Mononuclear cell (primary cell): ENCODE results near the gene FUBP3. TPM values are rescaled to one million over a fixed set of nuclear protein-coding genes. Genes with fewer than 3 reads are reported as not detected.

Source experiments
- H3K27me3 ChIP-seq: 2 replicates; pipeline ENCODE4 v1.6.0; 2011; ENCODE audit warnings: low read length, control low read depth; ENCODE audit not compliant: insufficient read depth
- H3K4me1 ChIP-seq: 2 replicates; pipeline ENCODE4 v1.5.1; 2011; ENCODE audit warnings: mild to moderate bottlenecking, low read length, control low read depth; ENCODE audit not compliant: insufficient read depth
- H3K4me3 ChIP-seq: 2 replicates; pipeline ENCODE4 v1.5.1; 2011; ENCODE audit warnings: mild to moderate bottlenecking, low read length, moderate library complexity
- H3K9me3 ChIP-seq: 2 replicates; pipeline ENCODE4 v1.5.1; 2011; ENCODE audit warnings: low read depth, mild to moderate bottlenecking, control low read depth, low read length
- total RNA-seq: library from RNA; depleted of rRNA; stranded (reverse); fragments of >200 nt; gene quantifications from one replicate; pipeline ENCODE4 v1.2.3, GENCODE V29; 2012

The FUBP3 gene
- total RNA-seq, 1 donor = 20.9 TPM

DNA sequence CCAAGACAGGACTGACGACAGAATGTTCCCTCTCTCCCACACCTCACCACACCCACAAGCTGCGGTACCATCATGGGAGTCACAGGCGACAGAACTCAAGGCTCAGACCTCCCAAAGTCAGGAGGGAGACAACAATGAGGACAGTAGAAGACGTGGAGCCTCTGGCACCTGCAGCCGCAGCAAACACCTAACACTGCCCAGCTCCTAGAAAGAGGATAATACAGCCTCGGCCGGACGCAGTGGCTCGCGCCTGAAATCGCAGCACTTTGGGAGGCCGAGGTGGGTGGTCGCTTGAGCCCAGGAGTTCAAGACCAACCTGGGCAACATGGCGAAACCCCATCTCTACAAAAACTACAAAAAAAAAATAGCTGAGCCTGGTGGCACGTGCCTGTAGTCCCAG, 71.8 kb downstream of the FUBP3 start:
- H3K9me3 ChIP-seq = no peaks in the 10 kb centered on the region
- no peaks in the 10 kb centered on the region for H3K4me1 ChIP-seq
- no peaks in the 10 kb centered on the region for H3K27me3 ChIP-seq
- H3K4me3 ChIP-seq = no peak overlapping the region

DNA sequence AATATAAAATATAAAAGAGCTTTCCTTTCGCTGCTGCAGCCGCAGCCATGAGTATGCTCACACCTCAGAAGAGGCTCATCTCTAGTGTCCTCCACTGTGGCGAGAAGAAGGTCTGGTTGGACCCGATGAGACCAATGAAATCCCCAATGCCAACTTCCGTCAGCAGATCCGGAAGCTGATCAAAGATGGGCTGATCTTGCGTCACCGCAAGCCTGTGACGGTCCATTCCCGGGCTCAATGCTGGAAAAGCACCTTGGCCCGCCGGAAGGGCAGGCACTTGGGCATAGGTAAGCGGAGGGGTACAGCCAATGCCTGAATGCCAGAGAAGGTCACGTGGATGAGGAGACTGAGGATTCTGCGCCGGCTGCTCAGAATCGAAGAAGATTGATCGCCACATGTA, 72.4 kb downstream of the FUBP3 start:
- H3K4me3 ChIP-seq = no peak overlapping the region

DNA sequence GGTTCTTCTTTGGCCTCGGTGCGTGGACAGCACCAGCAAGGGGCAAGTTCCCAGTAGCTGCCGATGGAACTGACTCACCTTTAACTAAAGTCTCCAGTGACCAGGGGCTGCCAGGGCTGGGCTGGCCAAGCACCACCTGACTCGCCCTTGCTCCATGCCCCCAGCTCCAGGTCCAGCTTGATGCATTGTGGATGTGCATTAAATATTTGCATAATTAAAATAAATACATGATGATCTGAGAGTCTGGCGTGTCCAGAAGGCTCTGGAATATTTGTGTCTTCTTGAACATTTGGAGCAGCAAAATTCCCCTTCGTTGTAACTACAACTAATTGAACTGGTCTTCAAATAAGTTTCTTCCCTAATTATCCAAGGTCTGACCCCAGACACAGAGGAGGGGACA, 75.5 kb downstream of the FUBP3 start:
- Histone ChIP-seq H3K4me1 (no peaks in the 10 kb centered on the region), H3K27me3 (peaks cover 20% of the 10 kb centered on the region), H3K9me3 (no peaks in the 10 kb centered on the region), H3K4me3 (no peak overlapping the region)

More for the DNA sequence above, 72.4 kb downstream of the FUBP3 start:
- H3K4me1 ChIP-seq = no peaks in the 10 kb centered on the region
- H3K9me3 ChIP-seq = no peaks in the 10 kb centered on the region
- peaks cover 1% of the 10 kb centered on the region for H3K27me3 ChIP-seq

DNA sequence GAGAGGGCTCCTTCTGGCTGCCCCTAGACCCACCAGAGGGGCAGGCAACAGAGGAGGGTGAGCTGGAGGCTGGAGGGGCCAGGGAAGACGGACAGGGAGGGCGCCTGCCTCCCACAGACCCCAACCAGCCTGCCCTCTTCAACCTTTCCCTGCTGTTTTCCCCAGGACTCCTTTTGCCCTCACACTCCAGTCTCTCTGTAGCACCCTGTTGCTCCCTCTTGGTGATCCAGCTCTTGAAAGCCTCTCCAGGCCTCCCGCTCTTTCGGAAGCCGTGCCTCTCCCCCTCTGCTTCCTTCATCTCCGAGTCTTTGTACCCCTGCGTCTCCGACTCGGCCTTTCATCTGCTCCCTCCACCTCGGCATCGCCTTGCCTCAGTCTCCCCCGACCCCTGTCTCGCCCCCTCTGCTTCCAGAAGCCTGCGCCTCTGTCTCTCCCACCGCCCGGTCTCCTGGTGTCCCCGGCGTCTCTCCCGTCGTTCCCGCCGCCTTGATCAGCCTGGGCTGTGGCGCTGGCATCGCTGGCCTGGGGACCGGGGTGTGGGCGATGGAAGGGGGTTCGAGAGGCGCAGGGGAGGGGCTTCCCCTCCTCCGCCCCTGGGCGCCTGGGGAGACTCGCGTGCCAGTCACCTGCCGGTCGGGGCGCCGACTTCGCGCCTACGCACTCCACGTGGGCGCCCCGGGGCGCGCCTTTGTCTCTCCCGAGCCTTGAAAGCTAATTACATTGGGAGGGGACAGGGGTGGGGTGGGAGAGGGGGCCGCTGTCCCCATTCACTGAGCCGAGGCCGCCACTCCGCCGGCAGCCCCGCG, 79.7 kb downstream of the FUBP3 start:
- Histone ChIP-seq H3K9me3 (no peaks in the 10 kb centered on the region), H3K4me3 (no peak overlapping the region), H3K27me3 (peaks cover 57% of the 10 kb centered on the region)

DNA sequence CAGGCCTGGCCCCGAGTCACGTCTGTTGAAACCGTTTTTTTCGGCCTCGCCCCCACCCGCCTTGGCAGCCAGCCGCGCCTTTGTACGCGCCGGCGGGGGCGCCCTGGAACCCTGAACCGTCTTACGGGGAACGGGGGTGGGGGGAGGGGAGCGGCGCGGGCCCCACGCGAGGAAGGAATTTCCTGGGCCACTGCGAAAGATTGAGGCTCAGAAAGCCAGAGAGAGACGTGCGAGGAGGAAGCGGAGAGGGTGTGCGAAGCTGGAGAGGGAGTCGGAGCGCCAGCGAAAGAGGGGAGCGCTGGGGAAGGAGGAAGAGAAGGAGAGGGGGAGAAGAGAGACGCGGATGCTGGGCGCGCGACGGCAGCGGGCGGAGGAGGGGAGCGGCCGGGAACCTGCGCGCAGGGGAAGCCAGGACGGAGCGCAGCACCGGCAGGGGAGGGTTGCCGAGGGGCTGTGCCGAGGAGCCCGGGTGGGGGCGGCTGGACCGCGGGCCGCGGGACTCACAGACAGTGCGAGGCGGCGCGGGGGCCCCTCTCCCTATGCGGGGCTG, 80.4 kb downstream of the FUBP3 start:
- Histone ChIP-seq H3K4me1 (peaks cover 22% of the 10 kb centered on the region), H3K4me3 (no peak overlapping the region), H3K27me3 (peaks cover 60% of the 10 kb centered on the region), H3K9me3 (no peaks in the 10 kb centered on the region)

More for the DNA sequence above, 79.7 kb downstream of the FUBP3 start:
- H3K4me1 ChIP-seq = peaks cover 20% of the 10 kb centered on the region

DNA sequence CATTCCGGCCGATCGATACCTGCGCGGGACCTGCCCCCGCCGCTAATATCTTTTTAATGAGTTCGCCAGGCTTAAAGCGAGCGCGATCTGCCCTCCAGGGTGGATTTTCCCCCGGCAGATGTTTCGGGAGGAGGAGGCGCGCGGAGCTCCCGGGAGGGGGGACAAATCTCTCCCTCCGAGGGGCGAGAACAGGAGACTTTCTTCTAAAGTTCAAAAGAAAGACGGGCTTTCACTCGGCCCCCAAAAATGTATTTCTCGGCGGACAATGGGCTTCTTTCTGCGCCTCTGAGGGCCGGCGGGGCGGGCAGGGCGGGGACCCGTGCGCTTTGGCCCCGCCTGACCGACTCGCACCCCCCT, 80.9 kb downstream of the FUBP3 start:
- no peaks in the 10 kb centered on the region for H3K9me3 ChIP-seq
- H3K4me3 ChIP-seq = no peak overlapping the region
- peaks cover 62% of the 10 kb centered on the region for H3K27me3 ChIP-seq
- H3K4me1 ChIP-seq = peaks cover 24% of the 10 kb centered on the region

DNA sequence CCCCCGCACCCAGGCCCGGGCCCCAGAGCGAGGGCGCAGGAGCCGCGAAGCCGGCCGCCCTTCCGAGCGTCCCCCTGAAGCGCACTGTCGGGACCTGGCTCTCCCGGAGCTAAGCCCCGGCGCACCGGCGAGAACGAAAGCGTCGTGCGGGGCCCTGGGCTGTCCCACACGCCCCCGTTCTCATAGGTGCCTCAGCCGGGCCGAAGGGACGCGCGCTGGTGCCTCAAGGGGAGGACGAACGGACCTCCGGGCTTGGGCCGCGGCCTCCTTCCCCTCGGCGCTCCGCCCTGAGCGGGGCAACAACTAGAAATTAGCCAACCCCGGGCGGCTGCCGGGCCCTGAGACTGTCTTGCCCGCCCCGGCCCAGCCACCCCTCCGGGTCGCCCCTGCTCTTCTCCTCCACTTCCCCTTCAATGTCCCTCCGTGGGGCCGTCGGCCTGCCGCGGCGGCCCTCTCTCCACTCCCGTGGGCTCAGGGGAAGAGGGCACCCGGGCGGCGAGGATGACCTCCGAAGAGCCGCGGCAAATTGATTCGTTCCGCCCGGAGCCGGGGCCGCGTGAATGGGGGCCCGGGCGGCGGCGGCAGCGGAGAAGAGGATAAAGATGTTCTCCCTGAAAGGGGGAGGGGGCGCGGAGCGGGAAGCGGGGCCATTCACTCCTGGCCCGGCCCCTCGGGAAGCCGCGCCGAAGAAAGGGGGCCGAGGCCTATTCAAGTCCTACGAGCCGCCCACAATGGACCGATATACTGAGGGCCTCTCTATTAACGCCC, 81.5 kb downstream of the FUBP3 start:
- H3K27me3 ChIP-seq = peaks cover 68% of the 10 kb centered on the region

DNA sequence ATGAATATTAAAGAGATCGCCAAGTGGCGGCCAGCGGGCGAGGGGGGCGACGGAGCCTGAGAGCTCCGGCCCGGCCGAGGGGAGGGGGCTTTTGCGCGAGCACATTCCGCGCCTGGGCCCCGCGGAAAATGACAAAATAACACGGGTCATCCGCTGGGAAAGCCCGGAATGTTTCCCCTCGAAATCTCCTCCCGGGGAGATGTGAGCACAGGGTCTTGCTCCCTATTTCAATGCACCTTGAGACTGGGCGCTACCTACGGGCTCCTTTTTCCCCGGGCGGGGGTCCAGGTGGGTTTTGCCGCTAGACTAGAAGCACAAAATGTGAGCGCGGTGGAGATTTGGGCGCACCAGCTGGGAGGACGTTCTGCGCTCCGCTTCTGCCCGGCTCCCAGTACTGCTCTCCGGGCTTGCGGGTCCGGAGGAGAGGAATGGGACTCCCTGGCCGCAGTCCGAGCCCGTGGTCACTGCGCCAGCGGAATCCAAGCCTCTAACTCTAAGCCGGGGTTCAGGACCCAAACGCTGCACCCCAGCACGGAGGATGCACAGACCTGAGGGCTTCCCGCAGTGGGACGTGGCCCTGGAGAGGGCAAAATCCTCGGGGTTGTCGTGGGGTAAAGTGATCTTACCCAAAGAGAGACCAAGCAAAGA, 82.2 kb downstream of the FUBP3 start:
- Histone ChIP-seq H3K4me1 (peaks cover 24% of the 10 kb centered on the region), H3K9me3 (no peaks in the 10 kb centered on the region), H3K27me3 (peaks cover 75% of the 10 kb centered on the region), H3K4me3 (no peak overlapping the region)

More for the DNA sequence above, 81.5 kb downstream of the FUBP3 start:
- H3K4me1 ChIP-seq = peaks cover 24% of the 10 kb centered on the region
- H3K9me3 ChIP-seq = no peaks in the 10 kb centered on the region
- H3K4me3 ChIP-seq = no peak overlapping the region

DNA sequence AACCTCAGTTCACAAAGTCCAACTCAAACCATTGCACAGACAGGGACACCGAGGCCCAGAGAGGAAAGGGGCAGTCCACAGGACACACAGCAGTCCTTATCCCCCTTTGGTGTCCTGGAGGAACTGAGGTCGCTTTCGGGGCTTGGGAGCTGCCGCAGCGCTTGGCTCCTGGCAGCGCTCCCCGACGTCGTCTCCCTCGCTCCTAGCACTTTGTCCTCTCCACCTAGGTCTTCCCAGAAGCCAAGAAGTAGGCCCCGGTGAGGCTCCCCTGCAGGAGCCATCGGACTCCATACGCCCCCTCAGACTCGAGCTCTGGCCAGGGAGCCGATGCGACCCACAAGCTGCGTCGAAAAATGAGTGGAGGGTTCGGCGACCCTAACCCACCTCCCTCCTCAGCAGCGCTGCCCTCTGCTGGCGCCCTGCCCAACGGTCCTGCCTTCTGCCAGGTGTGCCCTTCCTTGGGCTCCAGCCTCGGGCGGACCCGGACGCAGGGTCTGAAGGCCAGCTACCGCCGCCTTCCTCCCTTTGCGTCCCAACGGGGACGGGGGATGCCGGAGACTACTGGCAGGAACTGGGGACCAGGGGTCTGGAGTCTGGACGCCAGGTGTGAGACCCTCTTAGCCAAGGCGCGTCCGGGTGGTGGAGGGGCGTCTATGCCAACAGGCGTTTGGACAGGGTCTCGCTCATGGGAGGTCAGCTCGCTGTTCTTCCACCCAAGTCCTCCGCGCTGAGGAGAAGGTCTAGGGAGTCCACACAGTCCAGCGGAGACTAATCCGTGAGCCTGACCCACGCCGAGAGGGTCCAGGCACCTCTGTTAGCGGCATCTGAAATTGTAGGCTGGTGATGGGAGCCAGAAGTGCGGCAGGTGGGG, 83.0 kb downstream of the FUBP3 start:
- Histone ChIP-seq H3K4me1 (peaks cover 24% of the 10 kb centered on the region), H3K9me3 (no peaks in the 10 kb centered on the region), H3K4me3 (no peak overlapping the region), H3K27me3 (peaks cover 78% of the 10 kb centered on the region)

DNA sequence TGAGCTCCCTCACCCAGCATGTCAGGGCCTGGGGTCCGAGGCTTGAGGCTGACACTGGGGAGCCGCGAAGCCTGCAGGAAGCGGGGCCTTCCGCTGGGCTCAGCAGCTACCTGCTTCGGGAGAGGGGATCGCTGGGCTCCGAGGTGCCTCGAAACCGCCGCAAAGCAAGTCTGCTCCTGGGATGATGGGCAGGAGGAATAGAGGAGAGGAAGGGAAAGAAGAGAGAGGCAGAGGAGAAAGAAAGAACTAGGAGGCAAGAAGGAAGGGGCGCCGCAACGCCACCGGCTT, 83.5 kb downstream of the FUBP3 start:
- peaks cover 82% of the 10 kb centered on the region for H3K27me3 ChIP-seq
- peaks cover 24% of the 10 kb centered on the region for H3K4me1 ChIP-seq
- no peaks in the 10 kb centered on the region for H3K9me3 ChIP-seq
- no peak overlapping the region for H3K4me3 ChIP-seq

DNA sequence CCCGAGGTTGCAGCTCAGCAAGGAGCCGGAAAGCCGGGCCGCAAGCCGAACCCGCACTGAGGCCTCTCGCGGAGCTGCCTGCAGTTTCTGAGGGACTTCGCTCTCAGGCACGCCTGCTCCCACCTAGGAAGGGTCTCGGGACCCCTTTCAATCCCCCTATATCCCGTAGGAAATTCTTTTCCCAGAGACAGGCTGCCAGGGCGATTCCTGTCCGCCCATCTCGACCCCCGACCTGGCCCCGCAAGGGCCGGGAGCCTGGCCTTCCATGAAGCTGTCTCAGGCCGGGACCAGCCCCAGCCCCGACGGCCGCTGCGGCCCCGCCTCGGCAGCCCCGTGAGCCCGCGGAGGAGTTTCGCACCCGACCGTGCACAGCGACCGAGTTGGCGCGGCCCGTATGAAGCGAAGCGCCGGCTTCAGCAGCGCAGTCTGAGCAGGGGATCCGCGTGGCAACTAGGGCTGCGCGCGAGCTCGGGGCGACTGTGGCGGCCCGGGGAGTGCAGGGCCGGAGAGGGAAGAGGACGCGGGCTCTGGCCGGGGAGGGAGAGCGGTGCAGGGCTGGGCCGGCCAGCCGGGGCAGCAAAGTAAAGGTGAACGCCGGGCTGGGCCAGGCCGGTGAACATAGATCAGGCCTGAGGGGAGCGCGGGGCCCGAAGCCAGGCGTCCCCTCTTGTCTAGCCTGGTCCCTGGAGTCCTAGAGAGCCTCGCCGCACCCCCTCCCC, 84.0 kb downstream of the FUBP3 start:
- H3K4me1 ChIP-seq = peaks cover 24% of the 10 kb centered on the region
- H3K27me3 ChIP-seq = peaks cover 80% of the 10 kb centered on the region
- H3K4me3 ChIP-seq = no peak overlapping the region
- no peaks in the 10 kb centered on the region for H3K9me3 ChIP-seq

DNA sequence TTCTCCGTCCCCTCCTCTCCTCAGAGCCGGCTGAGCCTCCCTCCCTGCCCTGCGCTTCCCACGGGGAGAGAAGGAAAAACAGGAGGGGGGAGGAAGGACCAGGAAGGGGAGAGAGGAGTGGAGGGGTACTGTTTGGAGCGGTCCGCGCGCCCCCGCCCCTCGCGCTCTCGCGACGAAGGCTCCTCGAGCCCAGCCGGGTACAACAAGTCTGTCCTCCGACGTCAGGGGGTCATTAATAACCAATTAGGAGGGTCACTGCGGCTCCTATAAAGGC, 84.5 kb downstream of the FUBP3 start:
- H3K4me3 ChIP-seq = no peak overlapping the region
- no peaks in the 10 kb centered on the region for H3K9me3 ChIP-seq
- peaks cover 77% of the 10 kb centered on the region for H3K27me3 ChIP-seq
- H3K4me1 ChIP-seq = peaks cover 24% of the 10 kb centered on the region

DNA sequence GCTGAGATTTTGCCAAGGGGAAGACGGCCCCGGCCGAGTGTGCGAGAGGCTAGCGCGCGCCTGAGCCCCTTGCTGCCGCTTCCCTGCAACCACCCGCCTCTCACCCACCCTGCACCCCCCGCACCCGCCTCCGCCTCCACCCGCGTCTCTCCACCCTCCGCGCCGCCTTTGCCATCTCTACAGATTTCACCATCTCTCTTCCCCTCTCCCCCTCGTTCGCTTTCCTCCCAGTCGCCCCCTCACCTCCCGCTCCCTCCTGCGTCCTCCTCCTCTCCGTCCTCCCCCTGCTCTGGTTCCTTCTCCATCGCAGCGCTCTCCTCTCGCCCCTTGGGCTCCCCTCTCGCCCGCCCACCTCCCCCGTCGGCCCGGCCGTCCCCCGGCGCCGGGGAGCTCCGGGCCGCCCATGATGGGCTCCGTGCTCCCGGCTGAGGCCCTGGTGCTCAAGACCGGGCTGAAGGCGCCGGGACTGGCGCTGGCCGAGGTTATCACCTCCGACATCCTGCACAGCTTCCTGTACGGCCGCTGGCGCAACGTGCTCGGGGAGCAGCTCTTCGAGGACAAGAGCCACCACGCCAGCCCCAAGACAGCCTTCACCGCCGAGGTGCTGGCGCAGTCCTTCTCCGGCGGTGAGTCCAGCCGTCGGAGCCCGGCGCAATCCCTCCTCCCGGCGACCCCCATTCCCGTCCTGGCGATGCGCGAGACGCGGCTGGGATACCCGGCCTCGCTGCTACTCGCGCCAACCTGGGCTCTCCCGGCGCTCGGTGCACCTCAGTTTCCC, 85.1 kb downstream of the FUBP3 start, which contains the start of gene PRDM12:
TSS of gene PRDM12 (plus strand) at position 344 of the 778 bp plus-strand sequence. CDS start at position 404, 60 bp downstream.
- Histone ChIP-seq H3K4me1 (peaks cover 24% of the 10 kb centered on the region), H3K27me3 (peaks cover 72% of the 10 kb centered on the region), H3K4me3 (no peak within 1 kb of the TSS), H3K9me3 (no peaks in the 10 kb centered on the region)
